Mucosa of stomach (tissue), 1 donor: ENCODE measurements around the gene ECEL1.

Experiments
- H3K27me3 ChIP-seq: one replicate; pipeline ENCODE4 v1.7.0; 2013; ENCODE audit warnings: mild to moderate bottlenecking, low read length; ENCODE audit not compliant: control insufficient read depth, insufficient read depth
- H3K36me3 ChIP-seq: one replicate; pipeline ENCODE4 v1.7.0; 2013; ENCODE audit warnings: low read length; ENCODE audit not compliant: control insufficient read depth, insufficient read depth
- H3K4me1 ChIP-seq: one replicate; pipeline ENCODE4 v1.7.0; 2013; ENCODE audit warnings: mild to moderate bottlenecking, low read length; ENCODE audit not compliant: control insufficient read depth, insufficient read depth
- H3K4me3 ChIP-seq: one replicate; pipeline ENCODE4 v1.7.0; 2013; ENCODE audit warnings: low read length
- H3K9ac ChIP-seq: one replicate; pipeline ENCODE4 v1.7.0; 2013; ENCODE audit warnings: mild to moderate bottlenecking, low read length, moderate library complexity
- H3K9me3 ChIP-seq: one replicate; pipeline ENCODE4 v1.7.0; 2013; ENCODE audit warnings: mild to moderate bottlenecking, low read length, moderate library complexity; ENCODE audit not compliant: control insufficient read depth
- donor health status: Pancreatic carcinoma.

Gene ECEL1

DNA sequence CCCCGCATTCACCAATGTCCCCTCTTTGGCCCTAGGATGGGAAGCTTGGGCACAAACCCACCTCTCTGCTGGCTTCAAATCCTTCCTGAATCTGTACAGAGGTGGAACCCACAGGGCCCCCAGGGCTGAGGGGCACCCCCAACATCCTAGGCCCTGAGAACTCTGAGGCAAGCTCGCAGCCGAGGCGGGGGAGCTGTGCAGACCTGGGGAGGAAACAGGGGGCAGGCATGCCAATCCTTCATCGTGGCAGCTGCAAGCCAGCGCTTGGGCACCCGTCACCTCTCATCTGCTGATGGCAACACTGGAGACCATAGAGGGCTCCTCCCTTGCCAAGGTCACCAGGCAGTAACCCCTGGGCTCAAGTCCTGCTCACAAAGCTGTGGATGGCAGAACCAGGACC is 10.8 kb downstream of the ECEL1 start:
- no peak overlapping the region for H3K9ac ChIP-seq
- H3K4me1 ChIP-seq, result no peaks in the 10 kb centered on the region
- no peaks in the 10 kb centered on the region for H3K36me3 ChIP-seq
- no peaks in the 10 kb centered on the region for H3K9me3 ChIP-seq
- H3K4me3 ChIP-seq, result no peak overlapping the region
- H3K27me3 ChIP-seq, result peaks cover 23% of the 10 kb centered on the region

DNA sequence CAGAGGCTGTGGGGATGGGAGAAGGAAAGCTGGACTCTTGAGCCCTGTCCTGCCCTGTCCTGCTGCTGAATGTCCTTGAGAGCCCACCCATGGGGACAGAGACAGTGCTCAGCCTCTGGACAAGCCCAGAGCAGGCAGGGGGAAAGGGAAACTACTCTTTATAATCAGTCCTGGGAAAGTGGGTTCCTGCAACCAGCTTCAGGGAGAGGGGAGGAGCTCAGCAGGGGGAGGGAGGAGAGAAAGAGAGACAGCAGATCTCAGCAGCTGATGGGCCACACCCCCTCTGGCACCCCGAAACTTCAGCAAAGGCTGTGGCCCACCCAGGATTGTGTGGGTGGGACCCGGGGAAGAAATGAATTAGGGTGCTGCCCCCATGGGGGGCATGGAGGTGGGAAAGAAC is 11.6 kb downstream of the ECEL1 start:
- Histone ChIP-seq H3K27me3 (peaks cover 23% of the 10 kb centered on the region), H3K4me3 (no peak overlapping the region), H3K9me3 (no peaks in the 10 kb centered on the region), H3K9ac (no peak overlapping the region), H3K36me3 (no peaks in the 10 kb centered on the region), H3K4me1 (no peaks in the 10 kb centered on the region)

DNA sequence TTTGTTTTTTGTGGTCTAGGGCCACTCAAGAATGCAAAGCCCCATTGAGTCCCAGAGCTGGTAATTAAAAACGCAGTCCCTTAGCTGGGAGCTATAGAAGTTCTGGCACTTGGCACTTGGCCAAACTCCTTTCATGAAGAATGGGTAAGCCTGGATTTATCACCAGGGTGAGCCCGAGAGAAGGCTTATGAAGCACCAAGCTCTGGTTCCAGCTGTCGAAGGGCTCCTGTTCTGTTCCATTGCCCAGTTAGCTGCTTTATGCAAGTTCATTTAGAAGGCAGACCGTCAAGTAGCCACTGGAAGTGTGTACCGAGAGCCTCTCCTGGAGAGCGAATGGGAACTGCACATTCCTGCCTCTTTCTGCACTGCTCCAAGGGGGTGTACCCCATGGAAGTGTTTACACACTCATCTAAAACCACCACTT is 14.2 kb downstream of the ECEL1 start:
- Histone ChIP-seq H3K4me3 (no peak overlapping the region), H3K36me3 (no peaks in the 10 kb centered on the region), H3K27me3 (peaks cover 26% of the 10 kb centered on the region), H3K4me1 (no peaks in the 10 kb centered on the region), H3K9me3 (no peaks in the 10 kb centered on the region), H3K9ac (no peak overlapping the region)

DNA sequence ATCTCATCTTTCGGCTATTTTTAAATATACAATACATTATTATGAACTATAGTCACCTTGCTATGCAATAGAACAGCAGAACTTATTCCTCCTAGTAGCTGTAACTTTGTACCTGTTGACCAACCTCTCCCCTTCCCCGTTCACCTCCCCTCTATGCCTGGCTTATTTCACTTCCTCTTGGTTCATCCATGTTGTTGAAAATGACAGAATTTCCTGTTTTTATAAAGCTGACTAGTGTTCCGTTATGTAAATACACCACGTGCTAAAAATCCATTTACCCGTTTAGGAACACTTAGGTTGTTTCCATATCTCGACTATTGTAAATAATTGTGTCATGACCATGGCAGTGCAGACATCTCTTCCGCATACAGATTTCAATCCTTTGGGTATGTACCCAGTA is 21.4 kb downstream of the ECEL1 start:
- Histone ChIP-seq H3K36me3 (no peaks in the 10 kb centered on the region), H3K27me3 (peaks cover 9% of the 10 kb centered on the region), H3K9me3 (no peaks in the 10 kb centered on the region), H3K9ac (no peak overlapping the region), H3K4me3 (no peak overlapping the region), H3K4me1 (no peaks in the 10 kb centered on the region)

DNA sequence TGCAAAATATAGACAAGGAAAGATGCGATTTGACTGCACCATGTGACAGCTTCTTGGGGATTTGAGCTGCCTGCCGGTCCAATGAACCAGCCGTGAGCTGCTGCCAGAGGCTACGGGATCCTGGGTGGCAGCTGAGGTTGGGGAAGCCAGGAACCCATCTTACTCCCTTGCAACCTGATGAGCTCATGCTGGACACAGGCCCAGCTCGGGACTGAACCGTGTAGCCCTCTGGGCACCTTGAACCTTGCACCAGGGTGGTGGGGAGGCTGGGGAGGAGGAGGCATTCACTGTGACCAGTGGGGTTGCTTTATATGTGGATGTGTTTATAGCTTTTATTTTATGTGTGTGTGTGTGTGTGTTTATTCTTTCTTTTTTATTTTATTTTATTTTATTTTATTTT is 22.6 kb downstream of the ECEL1 start:
- Histone ChIP-seq H3K36me3 (no peaks in the 10 kb centered on the region), H3K4me3 (no peak overlapping the region), H3K4me1 (no peaks in the 10 kb centered on the region), H3K9me3 (no peaks in the 10 kb centered on the region), H3K27me3 (peaks cover 9% of the 10 kb centered on the region), H3K9ac (no peak overlapping the region)

DNA sequence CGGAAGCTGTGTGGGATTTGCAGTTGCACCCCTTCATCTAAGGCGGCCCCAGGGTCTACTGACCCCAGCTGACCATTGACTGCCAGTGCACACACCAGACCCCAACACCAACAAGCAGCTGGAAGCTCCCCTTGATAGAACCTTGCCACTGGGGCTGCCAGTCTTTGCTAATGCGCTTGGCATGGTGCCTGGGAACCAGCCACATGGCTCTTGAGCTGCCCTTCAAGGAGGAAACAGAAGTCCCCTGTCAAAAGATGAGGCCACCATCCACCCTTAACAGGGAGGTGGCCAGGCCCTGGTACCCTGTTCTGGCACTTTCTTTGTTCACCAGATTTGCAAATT is 23.1 kb downstream of the ECEL1 start:
- Histone ChIP-seq H3K27me3 (peaks cover 8% of the 10 kb centered on the region), H3K4me1 (no peaks in the 10 kb centered on the region), H3K36me3 (no peaks in the 10 kb centered on the region), H3K9ac (no peak overlapping the region), H3K4me3 (no peak overlapping the region), H3K9me3 (no peaks in the 10 kb centered on the region)

DNA sequence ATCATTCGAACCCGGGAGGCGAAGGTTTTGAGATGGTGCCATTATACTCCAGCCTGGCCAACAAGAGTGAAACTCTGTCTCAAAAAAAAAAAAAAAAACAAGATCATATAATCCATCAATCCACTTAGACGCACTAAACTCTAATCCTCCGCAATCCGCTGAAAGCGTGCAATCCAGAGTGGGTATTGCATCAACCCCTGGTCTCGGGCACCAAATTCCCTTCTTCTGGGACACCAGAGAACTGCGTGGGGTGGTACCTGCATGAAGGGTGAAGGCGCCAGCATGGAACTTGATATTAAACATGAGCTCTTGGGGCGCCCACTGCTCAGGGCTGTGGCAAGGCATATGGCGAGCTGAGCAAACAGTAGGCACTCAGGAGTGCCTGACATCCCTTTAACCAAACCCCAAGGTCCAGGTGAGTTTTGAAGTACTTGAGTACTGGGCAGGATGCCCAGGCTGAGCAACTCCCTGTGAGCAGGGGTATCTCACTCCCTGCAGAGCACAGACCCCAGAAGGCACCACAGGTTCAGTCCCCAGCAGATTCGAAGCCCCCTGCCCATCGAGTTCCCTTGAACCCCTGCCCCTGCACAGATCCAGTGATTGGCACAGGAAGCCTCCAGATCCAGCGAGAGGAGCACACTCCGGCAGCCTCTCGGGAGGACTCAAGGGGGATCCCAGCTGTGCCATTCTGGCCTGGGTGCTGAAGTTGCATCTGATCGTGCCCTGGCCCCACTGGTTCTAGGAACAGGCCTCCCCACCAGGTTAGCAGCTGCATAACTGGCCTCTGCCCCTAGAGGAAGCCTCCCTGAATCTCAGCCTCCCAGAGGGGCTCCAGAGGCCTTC is 23.7 kb downstream of the ECEL1 start:
- H3K9ac ChIP-seq, result no peak overlapping the region
- peaks cover 14% of the 10 kb centered on the region for H3K27me3 ChIP-seq
- no peaks in the 10 kb centered on the region for H3K9me3 ChIP-seq
- H3K4me3 ChIP-seq, result no peak overlapping the region
- H3K36me3 ChIP-seq, result no peaks in the 10 kb centered on the region
- no peaks in the 10 kb centered on the region for H3K4me1 ChIP-seq

DNA sequence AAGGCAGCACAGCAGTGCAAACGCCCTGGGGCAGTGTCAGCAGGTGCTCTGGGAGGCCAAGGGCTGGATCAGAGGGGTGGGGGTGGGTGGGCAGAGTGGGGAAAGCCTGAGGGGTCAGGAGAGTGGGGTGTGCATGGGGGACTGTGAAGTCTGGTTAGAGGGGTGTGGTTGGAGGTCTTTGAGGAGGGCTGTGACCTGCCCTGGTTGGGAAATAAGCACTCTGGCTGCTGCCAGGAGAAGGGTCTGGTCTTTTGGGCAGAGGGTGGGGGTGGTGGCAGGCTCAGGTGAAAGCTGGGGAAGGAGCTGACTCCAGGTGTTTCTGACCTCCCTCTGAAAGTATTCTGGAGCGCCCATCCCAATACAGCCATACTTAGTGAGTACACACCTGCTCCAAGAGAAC is 27.5 kb downstream of the ECEL1 start:
- Histone ChIP-seq H3K9me3 (no peaks in the 10 kb centered on the region), H3K36me3 (no peaks in the 10 kb centered on the region), H3K4me1 (peaks cover 9% of the 10 kb centered on the region), H3K9ac (no peak overlapping the region), H3K4me3 (no peak overlapping the region), H3K27me3 (peaks cover 25% of the 10 kb centered on the region)

DNA sequence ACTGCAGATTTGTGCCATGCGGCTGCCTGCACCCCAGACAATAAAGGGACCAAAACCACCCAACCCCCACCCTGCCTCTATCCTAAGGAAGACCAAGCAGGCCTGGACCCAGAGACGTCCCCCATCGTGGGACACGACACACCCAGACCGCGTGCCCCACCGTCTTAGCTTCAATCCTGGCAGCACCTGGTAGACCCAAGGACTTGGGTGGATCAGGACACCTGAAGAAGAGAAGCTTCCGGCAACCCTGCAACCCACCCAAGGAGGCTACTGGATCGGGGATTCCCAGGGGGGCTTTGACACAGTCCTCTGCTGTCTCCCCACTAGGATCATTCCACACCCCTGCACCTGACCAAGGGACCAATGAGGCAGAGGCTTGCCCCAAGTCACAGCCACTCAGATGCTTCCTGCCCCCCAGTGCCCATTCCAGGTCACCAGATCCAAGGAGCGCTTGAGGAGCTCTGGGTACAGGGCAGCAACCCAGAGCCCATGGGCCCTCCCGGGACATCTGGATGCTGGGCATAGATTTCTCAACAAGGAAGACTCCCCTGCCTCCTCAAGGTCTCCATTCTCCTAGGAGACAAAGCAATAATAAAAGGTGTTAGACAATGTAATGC is 28.1 kb downstream of the ECEL1 start:
- Histone ChIP-seq H3K9me3 (no peaks in the 10 kb centered on the region), H3K9ac (no peak overlapping the region), H3K4me3 (no peak overlapping the region), H3K36me3 (no peaks in the 10 kb centered on the region), H3K4me1 (peaks cover 9% of the 10 kb centered on the region), H3K27me3 (peaks cover 24% of the 10 kb centered on the region)

DNA sequence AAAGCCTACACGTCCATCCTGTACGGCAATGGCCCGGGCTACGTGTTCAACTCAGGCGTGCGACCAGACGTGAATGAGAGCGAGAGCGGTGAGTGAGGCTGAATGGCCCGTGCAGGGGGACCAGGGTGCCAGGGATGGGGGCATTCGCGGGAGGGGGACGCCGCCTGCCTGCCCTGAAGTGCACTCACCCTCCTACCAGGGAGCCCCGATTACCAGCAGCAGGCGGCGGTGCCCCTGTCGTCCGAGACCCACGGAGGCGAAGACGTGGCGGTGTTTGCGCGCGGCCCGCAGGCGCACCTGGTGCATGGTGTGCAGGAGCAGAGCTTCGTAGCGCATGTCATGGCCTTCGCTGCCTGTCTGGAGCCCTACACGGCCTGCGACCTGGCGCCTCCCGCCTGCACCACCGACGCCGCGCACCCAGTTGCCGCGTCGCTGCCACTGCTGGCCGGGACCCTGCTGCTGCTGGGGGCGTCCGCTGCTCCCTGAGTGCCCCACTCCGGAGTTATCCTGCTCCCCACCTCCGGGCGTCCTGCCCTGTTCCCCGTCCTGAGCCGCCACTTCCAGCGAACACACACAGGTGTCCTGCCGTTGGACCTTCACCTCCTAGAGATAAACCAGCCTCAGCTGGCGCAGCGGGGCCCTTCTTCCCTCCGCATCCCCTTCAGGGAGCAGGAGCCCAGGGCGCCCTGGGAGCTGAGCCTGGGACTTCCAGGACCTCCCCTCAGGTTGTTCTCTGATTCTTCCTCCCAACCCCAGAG is 28.8 kb downstream of the ECEL1 start:
- Histone ChIP-seq H3K9me3 (no peaks in the 10 kb centered on the region), H3K27me3 (peaks cover 19% of the 10 kb centered on the region), H3K36me3 (no peaks in the 10 kb centered on the region), H3K9ac (no peak overlapping the region), H3K4me1 (peaks cover 9% of the 10 kb centered on the region), H3K4me3 (no peak overlapping the region)

DNA sequence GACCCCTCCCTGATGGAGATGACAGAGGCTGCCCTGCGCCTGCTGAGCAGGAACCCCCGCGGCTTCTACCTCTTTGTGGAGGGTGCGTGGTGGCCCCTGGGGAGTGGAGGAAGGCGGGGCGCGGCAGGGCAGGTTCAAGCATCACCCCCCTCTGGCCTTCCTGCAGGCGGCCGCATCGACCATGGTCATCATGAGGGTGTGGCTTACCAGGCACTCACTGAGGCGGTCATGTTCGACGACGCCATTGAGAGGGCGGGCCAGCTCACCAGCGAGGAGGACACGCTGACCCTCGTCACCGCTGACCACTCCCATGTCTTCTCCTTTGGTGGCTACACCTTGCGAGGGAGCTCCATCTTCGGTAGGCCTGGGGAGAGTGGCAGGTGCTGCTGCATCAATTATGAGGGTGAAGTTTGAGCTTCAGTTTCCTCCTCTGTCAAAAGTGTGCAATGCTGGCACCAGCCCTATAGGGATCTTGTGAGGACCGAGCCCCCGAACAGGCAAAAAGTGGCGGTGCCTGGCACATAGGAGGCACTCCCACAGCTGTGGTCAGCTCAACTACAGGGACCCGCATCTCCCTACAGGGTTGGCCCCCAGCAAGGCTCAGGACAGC is 29.5 kb downstream of the ECEL1 start:
- Histone ChIP-seq H3K9me3 (no peaks in the 10 kb centered on the region), H3K9ac (no peak overlapping the region), H3K27me3 (peaks cover 19% of the 10 kb centered on the region), H3K4me3 (no peak overlapping the region), H3K4me1 (peaks cover 9% of the 10 kb centered on the region), H3K36me3 (no peaks in the 10 kb centered on the region)
